ENCODE measurements around the gene MRPL58. TPM values are rescaled to one million over a fixed set of nuclear protein-coding genes. Genes with fewer than 3 reads are reported as not detected.
"Not testable (repeated sequence)": the region's sequence is repeated elsewhere in the genome, so short reads cannot be mapped to it uniquely, and the experiment has no call there.

MRPL58 gene
- total and polyA plus RNA-seq, 2 experiments from 2014 or later, result 29.8 to 39.3 TPM

GRCh38 chr17:75005291-75005690 lies 7.2 kb upstream of the MRPL58 start:
- TF ChIP-seq EZH2 (IDR thresholded peaks at IDR 0.05; ENCODE audit: borderline replicate concordance), result no peak
- TF ChIP-seq EZH2phosphoT487 (IDR thresholded peaks at IDR 0.05; ENCODE audit: low read depth, severe bottlenecking, unreplicated experiment), result no peak
- no peak for TF ChIP-seq CTCF (IDR thresholded peaks at IDR 0.05; ENCODE audit: poor library complexity)
- Histone ChIP-seq H3K4me2 (no peak overlapping the region), H2AFZ (no peak overlapping the region), H3K79me2 (no peaks in the 10 kb centered on the region), H3K9me2 (replicated peaks; ENCODE audit: insufficient read depth) (no peaks in the 10 kb centered on the region), H4K20me1 (ENCODE audit: insufficient read depth, poor library complexity, severe bottlenecking) (no peaks in the 10 kb centered on the region), H3K36me3 (replicated peaks; ENCODE audit: insufficient read depth, low read depth) (no peaks in the 10 kb centered on the region), H3K9me3 (ENCODE audit: low read depth) (no peaks in the 10 kb centered on the region), H3K4me1 (ENCODE audit: insufficient read depth) (no peaks in the 10 kb centered on the region), H3K4me3 (no peak overlapping the region), H3K27ac (no peak overlapping the region), H3K27me3 (no peaks in the 10 kb centered on the region)
- no peak for DNase-seq (ENCODE audit: low spot score)
- 84% methylated on average over 8 of the region's 8 CpGs for WGBS (ENCODE audit: low lambda C conversion rate, missing lambda C conversion rate)

GRCh38 chr17:75006084-75006483 lies 6.4 kb upstream of the MRPL58 start:
- H3K79me2 ChIP-seq; H3K4me3 ChIP-seq; H3K4me1 ChIP-seq (ENCODE audit: insufficient read depth); H3K4me2 ChIP-seq; H3K27me3 ChIP-seq; H3K9me2 ChIP-seq (replicated peaks; ENCODE audit: insufficient read depth); H3K36me3 ChIP-seq (replicated peaks; ENCODE audit: insufficient read depth, low read depth); H3K9me3 ChIP-seq (ENCODE audit: low read depth); H3K27ac ChIP-seq; H4K20me1 ChIP-seq (ENCODE audit: insufficient read depth, poor library complexity, severe bottlenecking); DNase-seq (ENCODE audit: low spot score); H2AFZ ChIP-seq: not testable (repeated sequence)
- WGBS (ENCODE audit: low lambda C conversion rate, missing lambda C conversion rate), result 99% methylated on average over 6 of the region's 6 CpGs

GRCh38 chr17:75006653-75007052 lies 5.8 kb upstream of the MRPL58 start:
- H3K27me3 ChIP-seq, result no peaks in the 10 kb centered on the region
- no peaks in the 10 kb centered on the region for H3K9me2 ChIP-seq (replicated peaks; ENCODE audit: insufficient read depth)
- H2AFZ ChIP-seq, result no peak overlapping the region
- H3K9me3 ChIP-seq (ENCODE audit: low read depth), result no peaks in the 10 kb centered on the region
- WGBS (ENCODE audit: low lambda C conversion rate, missing lambda C conversion rate), result 97% methylated on average over 5 of the region's 5 CpGs
- no peak for DNase-seq (ENCODE audit: low spot score)
- H3K4me3 ChIP-seq, result no peak overlapping the region
- no peaks in the 10 kb centered on the region for H4K20me1 ChIP-seq (ENCODE audit: insufficient read depth, poor library complexity, severe bottlenecking)
- no peak overlapping the region for H3K4me2 ChIP-seq
- H3K4me1 ChIP-seq (ENCODE audit: insufficient read depth), result peaks cover 6% of the 10 kb centered on the region
- TF ChIP-seq EZH2 (IDR thresholded peaks at IDR 0.05; ENCODE audit: borderline replicate concordance) (no peak), EZH2phosphoT487 (IDR thresholded peaks at IDR 0.05; ENCODE audit: low read depth, severe bottlenecking, unreplicated experiment) (no peak), CTCF (IDR thresholded peaks at IDR 0.05; ENCODE audit: poor library complexity) (no peak)
- H3K79me2 ChIP-seq, result no peaks in the 10 kb centered on the region
- H3K27ac ChIP-seq, result no peak overlapping the region
- no peaks in the 10 kb centered on the region for H3K36me3 ChIP-seq (replicated peaks; ENCODE audit: insufficient read depth, low read depth)

GRCh38 chr17:75008373-75008772 lies 4.1 kb upstream of the MRPL58 start:
- H3K9me2 ChIP-seq (replicated peaks; ENCODE audit: insufficient read depth), result no peaks in the 10 kb centered on the region
- TF ChIP-seq EZH2 (IDR thresholded peaks at IDR 0.05; ENCODE audit: borderline replicate concordance) (no peak), EZH2phosphoT487 (IDR thresholded peaks at IDR 0.05; ENCODE audit: low read depth, severe bottlenecking, unreplicated experiment) (no peak), CTCF (IDR thresholded peaks at IDR 0.05; ENCODE audit: poor library complexity) (no peak)
- H2AFZ ChIP-seq, result no peak overlapping the region
- WGBS (ENCODE audit: low lambda C conversion rate, missing lambda C conversion rate), result 97% methylated on average over 6 of the region's 6 CpGs
- no peaks in the 10 kb centered on the region for H4K20me1 ChIP-seq (ENCODE audit: insufficient read depth, poor library complexity, severe bottlenecking)
- H3K4me1 ChIP-seq (ENCODE audit: insufficient read depth), result peaks cover 7% of the 10 kb centered on the region
- no peaks in the 10 kb centered on the region for H3K36me3 ChIP-seq (replicated peaks; ENCODE audit: insufficient read depth, low read depth)
- no peak overlapping the region for H3K27ac ChIP-seq
- DNase-seq (ENCODE audit: low spot score), result no peak
- no peaks in the 10 kb centered on the region for H3K9me3 ChIP-seq (ENCODE audit: low read depth)
- H3K4me3 ChIP-seq, result no peak overlapping the region
- H3K79me2 ChIP-seq, result peaks cover 3% of the 10 kb centered on the region
- H3K4me2 ChIP-seq, result no peak overlapping the region
- no peaks in the 10 kb centered on the region for H3K27me3 ChIP-seq
